Psoas muscle (tissue), 8 donors: ENCODE data around the gene ST3GAL5. TPM values are rescaled to one million over a fixed set of nuclear protein-coding genes. Genes with fewer than 3 reads are reported as not detected.
"Not testable (repeated sequence)": the region's sequence is repeated elsewhere in the genome, so short reads cannot be mapped to it uniquely, and the experiment has no call there.

Experiments used
- ATAC-seq, 4 donors: fragments of 200-7000 bp; cut with Tn5 transposase; one replicate each; pipeline ENCODE4 v1.9.1; 2020; ENCODE audit warnings: moderate library complexity in 3 of 4, mild to moderate bottlenecking in 2 of 4
- DNase-seq, 2 donors: peaks; one replicate each; pipeline ENCODE4 v3.0.0-alpha.2; 2020
- H3K27ac ChIP-seq: fragments of 200-600 bp; one replicate; pipeline ENCODE4 v1.8.0; 2022
- H3K27me3 ChIP-seq, 3 donors: fragments of 200-600 bp in 1 of 3; one replicate each; pipeline versions ENCODE4 v1.6.1 to v1.8.0; 2013 to 2022; ENCODE audit warnings: low read length in 2 of 3, mild to moderate bottlenecking in 2 of 3, moderate library complexity in 1 of 3; ENCODE audit not compliant: insufficient read depth in 3 of 3
- H3K36me3 ChIP-seq, 2 donors: fragments of 200-600 bp in 1 of 2; one replicate each; pipeline versions ENCODE4 v1.6.1 to v1.8.0; 2013 to 2022; ENCODE audit warnings: low read depth in 1 of 2, mild to moderate bottlenecking in 1 of 2, moderate library complexity in 1 of 2; ENCODE audit not compliant: insufficient read depth in 1 of 2
- H3K4me1 ChIP-seq: fragments of 200-600 bp; one replicate; pipeline ENCODE4 v1.8.0; 2022
- H3K4me3 ChIP-seq: fragments of 200-600 bp; one replicate; pipeline ENCODE4 v1.8.0; 2022; ENCODE audit warnings: mild to moderate bottlenecking
- H3K9me3 ChIP-seq: fragments of 200-600 bp; one replicate; pipeline ENCODE4 v1.8.0; 2022
- CTCF ChIP-seq: fragments of 200-600 bp; IDR thresholded peaks from one replicate; pipeline ENCODE4 v1.8.0; 2022; ENCODE audit warnings: antibody characterized with exemption
- WGBS, 3 donors: extraction: QIAGEN DNeasy Blood & Tissue Kit; methylation state at CpG; one replicate each; pipeline versions ENCODE4 v1.1.6 to v1.1.7; 2013; 5-methylcytosine and 5-hydroxymethylcytosine counted together
- intact Hi-C, 2 donors: fragments of 100-400 bp; cut with DNase I; formaldehyde crosslinking; loops; one replicate each; pipeline versions ENCODE4 v1.11.0 to v1.14.2; 2022
- polyA plus RNA-seq, 3 donors: library from polyadenylated mRNA; stranded (reverse); fragments of 200-250 nt; gene quantifications; one replicate each; pipeline ENCODE4 v1.2.3, GENCODE V29; 2013
- total RNA-seq, 4 donors: library from RNA; stranded (reverse); fragmentation: NEBNext Ultra II Directional in 2 of 4; extraction: Animal tissue kit (Norgen Biotek cat#: 25700) in 2 of 4; gene quantifications; one replicate each; pipeline versions ENCODE4 v1.2.1 to v1.2.4, GENCODE V29; 2021 to 2023
- donor health status: healthy with polysubstance abuse.
- donor health status: DM: no; HTN: no; CAD: no; lungs with moderate emphysema.
- donor health status: Bipolar disorder and iron deficiency.
- donor health status: healthy.
- donor health status: DM: yes; HTN: yes; CAD: no.
- donor health status: DM: no; HTN: no; CAD: no.
- donor health status: DM: no; HTN: no; CAD: no.
- donor health status: DM: yes; HTN: yes; CAD: no.

ST3GAL5 gene
- total and polyA plus RNA-seq, 7 donors: 7.9 to 35.6 (median 14.7) TPM

- no peak for DNase-seq
- Histone ChIP-seq H3K27me3 (no peaks in the 10 kb centered on the region), H3K4me3 (no peak overlapping the region), H3K9me3 (no peaks in the 10 kb centered on the region), H3K4me1 (no peaks in the 10 kb centered on the region), H3K27ac (no peak overlapping the region), H3K36me3 (peaks cover 4 to 37% of the 10 kb centered on the region in 2 donors)
- ATAC-seq: no peak
- no peak for TF ChIP-seq CTCF
- WGBS, 3 donors: 88% methylated on average over 6 of the region's 6 CpGs
- intact Hi-C loops: no loop called here
These were observed 50.1 kb downstream of the ST3GAL5 start for GRCh38 chr2:85838641-85839040.

- DNase-seq (no peak), ATAC-seq (no peak)
- WGBS, 3 donors: 71 to 74% (median 72%) methylated on average over 4 of the region's 4 CpGs
- no peak overlapping the region for H3K4me3 ChIP-seq
- peaks cover 4 to 32% of the 10 kb centered on the region in 2 donors for H3K36me3 ChIP-seq
- no peaks in the 10 kb centered on the region for H3K4me1 ChIP-seq
- no peaks in the 10 kb centered on the region for H3K9me3 ChIP-seq
- intact Hi-C loops: no loop called here
- H3K27ac ChIP-seq: no peak overlapping the region
- no peaks in the 10 kb centered on the region for H3K27me3 ChIP-seq
- TF ChIP-seq CTCF: no peak
These were observed 50.6 kb downstream of the ST3GAL5 start for GRCh38 chr2:85838181-85838580.

- Histone ChIP-seq H3K9me3 (no peaks in the 10 kb centered on the region), H3K27me3 (no peaks in the 10 kb centered on the region), H3K4me3 (no peak overlapping the region), H3K27ac (no peak overlapping the region), H3K36me3 (peaks cover 0 to 5% of the 10 kb centered on the region in 2 donors), H3K4me1 (no peaks in the 10 kb centered on the region)
- TF ChIP-seq CTCF: no peak
- DNase-seq (no peak), ATAC-seq (no peak)
- intact Hi-C loops: no loop called here
These were observed 54.3 kb downstream of the ST3GAL5 start for GRCh38 chr2:85834466-85834865.

GRCh38 chr2:85831735-85832134 is 57.1 kb downstream of the ST3GAL5 start:
- Histone ChIP-seq H3K4me3 (no peak overlapping the region), H3K4me1 (peaks cover 3% of the 10 kb centered on the region), H3K9me3 (no peaks in the 10 kb centered on the region), H3K36me3 (no peaks in the 10 kb centered on the region), H3K27me3 (no peaks in the 10 kb centered on the region), H3K27ac (no peak overlapping the region)
- intact Hi-C loops: no loop called here
- ATAC-seq: no peak
- no peak for DNase-seq
- no peak for TF ChIP-seq CTCF
- 90 to 99% (median 93%) methylated on average over 2 of the region's 2 CpGs for WGBS, 3 donors

- Histone ChIP-seq H3K4me1 (peaks cover 3% of the 10 kb centered on the region), H3K36me3 (no peaks in the 10 kb centered on the region), H3K27me3 (no peaks in the 10 kb centered on the region), H3K4me3 (no peak overlapping the region), H3K27ac (no peak overlapping the region), H3K9me3 (no peaks in the 10 kb centered on the region)
- TF ChIP-seq CTCF: no peak
- 25 to 100% (median 96%) methylated on average over 1 of the region's 1 CpG for WGBS, 3 donors
- DNase-seq: no peak
- intact Hi-C loops: no loop called here
- no peak for ATAC-seq
These were observed 58.1 kb downstream of the ST3GAL5 start for GRCh38 chr2:85830645-85831044.

GRCh38 chr2:85829394-85829793 is 59.4 kb downstream of the ST3GAL5 start:
- WGBS, 3 donors: 81 to 96% (median 89%) methylated on average over 4 of the region's 4 CpGs
- H3K27ac ChIP-seq, H3K4me1 ChIP-seq, ATAC-seq, H3K36me3 ChIP-seq, H3K27me3 ChIP-seq, DNase-seq, H3K9me3 ChIP-seq, H3K4me3 ChIP-seq: not testable (repeated sequence)
- intact Hi-C loops: loop anchor here (5.0 kb wide), 1 partner anchor 58 kb away; the partner anchor contains the start of gene ST3GAL5 (in 2 of the 2)
